Kasumi-1 (cell line): ENCODE data around the gene PCDHGA8.
"Not testable (repeated sequence)": the region's sequence is repeated elsewhere in the genome, so short reads cannot be mapped to it uniquely, and the experiment has no call there.

Experiments
- DNase-seq, 2 experiments: peaks; one replicate each; lab custom pipeline; 2025; lab: John Stamatoyannopoulos, UW

Gene PCDHGA8

DNA sequence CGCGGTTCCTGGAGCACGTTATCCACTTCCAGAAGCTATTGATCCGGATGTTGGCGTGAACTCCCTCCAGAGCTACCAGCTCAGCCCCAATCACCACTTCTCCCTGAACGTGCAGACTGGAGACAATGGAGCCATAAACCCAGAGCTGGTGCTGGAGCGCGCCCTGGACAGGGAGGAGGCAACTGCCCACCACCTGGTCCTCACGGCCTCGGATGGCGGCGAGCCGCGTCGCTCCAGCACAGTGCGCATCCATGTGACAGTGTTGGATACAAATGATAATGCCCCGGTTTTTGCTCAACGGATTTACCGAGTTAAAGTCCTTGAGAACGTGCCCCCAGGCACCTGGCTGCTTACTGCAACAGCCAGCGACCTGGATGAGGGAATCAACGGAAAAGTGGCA, 11.0 kb downstream of the PCDHGA8 start:
- no peak for DNase-seq

DNA sequence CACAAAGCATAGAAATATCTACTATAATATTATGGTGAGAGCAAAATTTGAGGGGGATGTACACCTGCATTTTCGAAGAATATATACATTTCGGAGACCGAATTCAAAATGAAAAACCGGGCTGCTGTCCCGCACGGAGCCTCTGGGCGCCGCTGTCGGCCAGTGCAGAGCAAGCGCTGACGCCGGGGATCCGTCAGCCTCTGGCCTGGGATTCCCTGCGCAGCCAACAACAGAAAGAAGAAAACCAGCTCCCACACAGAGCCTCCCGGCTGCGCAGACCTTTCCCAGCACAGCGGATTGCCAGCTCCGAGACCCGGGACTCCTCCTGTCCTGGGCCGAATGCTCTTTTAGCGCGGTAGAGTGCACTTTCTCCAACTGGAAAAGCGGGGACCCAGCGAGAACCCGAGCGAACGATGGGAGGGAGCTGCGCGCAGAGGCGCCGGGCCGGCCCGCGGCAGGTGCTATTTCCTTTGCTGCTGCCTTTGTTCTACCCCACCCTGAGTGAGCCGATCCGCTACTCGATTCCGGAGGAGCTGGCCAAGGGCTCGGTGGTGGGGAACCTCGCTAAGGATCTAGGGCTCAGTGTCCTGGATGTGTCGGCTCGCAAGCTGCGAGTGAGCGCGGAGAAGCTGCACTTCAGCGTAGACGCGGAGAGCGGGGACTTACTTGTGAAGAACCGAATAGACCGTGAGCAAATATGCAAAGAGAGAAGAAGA, 15.5 kb downstream of the PCDHGA8 start, which contains the start of gene PCDHGB6:
PCDHGB6 (plus strand) TSS at position 232 of the 716 bp plus-strand sequence; CDS start at position 414, 182 bp downstream.
- not testable (repeated sequence) for DNase-seq

DNA sequence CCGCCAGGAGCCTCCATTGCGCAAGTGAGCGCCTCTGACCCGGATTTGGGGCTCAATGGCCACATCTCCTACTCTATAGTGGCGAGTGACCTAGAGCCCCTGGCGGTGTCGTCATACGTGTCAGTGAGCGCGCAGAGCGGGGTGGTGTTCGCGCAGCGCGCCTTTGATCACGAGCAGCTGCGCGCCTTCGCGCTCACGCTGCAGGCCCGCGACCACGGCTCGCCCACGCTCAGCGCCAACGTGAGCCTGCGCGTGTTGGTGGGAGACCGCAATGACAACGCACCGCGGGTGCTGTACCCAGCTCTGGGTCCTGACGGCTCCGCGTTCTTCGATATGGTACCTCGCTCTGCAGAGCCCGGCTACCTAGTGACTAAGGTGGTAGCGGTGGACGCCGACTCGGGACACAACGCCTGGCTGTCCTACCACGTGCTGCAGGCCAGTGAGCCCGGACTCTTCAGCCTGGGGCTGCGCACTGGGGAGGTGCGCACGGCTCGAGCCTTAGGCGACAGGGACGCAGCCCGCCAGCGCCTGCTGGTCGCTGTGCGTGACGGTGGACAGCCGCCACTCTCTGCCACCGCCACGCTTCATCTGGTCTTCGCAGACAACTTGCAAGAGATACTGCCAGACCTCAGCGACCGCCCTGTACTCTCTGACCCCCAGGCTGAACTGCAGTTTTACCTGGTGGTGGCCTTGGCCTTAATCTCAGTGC, 17.3 kb downstream of the PCDHGA8 start:
- DNase-seq, result no peak

DNA sequence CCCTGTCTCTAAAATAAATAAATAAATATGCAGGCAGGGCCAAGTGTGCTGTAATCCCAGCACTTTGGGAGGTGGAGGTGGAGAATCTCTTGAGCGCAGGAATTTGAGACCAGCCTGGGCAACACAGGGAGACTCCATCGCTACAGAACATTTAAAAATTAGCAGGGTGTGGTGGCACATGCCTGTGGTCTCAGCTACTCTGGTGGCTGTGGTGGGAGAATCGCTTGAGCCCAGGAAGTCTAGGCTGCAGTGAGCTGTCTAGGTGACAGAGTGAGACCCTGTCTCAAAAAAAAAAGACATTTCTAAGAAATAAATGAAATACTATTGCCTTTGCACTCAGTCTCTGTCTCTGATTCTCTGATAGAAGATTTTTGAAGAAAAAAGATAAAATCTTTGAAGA, 19.1 kb downstream of the PCDHGA8 start:
- DNase-seq, result no peak

DNA sequence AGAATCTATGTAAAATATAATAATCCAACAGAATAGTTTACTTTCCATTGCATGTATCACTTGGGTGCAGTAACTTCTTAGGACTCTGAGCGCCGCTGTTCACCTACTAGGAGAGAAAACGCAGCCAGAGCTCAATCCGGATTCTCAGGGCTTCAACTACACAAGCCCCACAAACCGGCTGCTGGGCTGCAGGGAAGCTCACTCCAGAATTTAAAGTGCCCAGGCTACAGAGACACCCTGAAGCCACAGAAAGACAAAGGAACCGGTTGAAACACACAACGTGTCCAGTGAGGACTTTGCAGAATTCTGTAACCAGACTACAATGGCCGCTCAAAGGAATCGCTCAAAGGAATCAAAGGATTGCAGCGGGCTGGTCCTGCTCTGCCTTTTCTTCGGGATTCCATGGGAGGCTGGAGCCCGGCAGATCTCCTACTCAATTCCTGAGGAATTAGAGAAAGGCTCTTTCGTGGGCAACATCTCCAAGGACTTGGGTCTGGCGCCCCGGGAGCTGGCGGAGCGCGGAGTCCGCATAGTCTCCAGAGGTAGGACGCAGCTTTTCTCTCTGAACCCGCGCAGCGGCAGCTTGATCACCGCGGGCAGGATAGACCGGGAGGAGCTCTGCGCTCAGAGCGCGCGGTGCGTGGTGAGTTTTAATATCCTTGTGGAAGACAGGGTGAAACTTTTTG, 20.6 kb downstream of the PCDHGA8 start, which contains the start of gene PCDHGA10:
PCDHGA10 (plus strand) TSS at position 134 of the 686 bp plus-strand sequence; CDS start at position 323, 189 bp downstream.
- DNase-seq, result peak; percentile 83 to 88

DNA sequence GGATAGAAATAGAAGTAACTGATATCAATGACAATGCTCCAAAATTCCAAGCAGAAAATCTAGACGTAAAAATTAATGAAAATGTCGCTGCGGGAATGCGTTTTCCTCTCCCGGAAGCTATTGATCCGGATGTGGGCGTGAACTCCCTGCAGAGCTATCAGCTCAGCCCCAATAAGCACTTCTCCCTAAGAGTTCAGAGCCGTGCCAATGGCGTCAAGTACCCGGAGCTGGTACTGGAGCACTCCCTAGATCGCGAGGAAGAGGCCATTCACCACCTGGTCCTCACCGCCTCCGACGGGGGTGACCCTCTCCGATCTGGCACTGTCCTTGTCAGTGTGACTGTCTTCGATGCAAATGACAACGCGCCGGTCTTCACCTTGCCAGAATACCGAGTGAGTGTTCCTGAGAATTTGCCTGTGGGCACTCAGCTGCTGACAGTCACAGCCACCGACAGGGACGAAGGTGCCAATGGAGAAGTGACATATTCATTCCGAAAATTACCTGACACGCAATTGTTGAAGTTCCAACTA, 21.2 kb downstream of the PCDHGA8 start:
- DNase-seq, result peak in 1 of 2 experiments; percentile 9

DNA sequence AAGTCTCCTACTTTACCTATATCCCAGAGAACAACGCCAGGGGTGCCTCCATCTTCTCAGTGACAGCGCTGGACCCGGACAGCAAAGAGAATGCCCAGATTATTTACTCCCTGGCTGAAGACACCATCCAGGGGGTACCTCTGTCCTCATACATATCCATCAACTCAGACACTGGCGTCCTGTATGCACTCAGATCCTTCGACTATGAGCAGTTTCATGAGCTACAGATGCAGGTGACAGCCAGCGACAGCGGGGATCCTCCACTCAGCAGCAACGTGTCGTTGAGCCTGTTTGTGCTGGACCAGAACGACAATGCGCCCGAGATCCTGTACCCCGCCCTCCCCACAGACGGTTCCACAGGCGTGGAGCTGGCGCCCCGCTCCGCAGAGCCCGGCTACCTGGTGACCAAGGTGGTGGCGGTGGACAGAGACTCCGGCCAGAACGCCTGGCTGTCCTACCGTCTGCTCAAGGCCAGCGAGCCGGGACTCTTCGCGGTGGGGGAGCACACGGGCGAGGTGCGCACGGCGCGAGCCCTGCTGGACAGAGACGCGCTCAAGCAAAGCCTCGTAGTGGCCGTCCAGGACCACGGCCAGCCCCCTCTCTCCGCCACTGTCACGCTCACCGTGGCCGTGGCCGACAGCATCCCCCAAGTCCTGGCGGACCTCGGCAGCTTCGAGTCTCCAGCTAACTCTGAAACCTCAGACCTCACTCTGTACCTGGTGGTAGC, 22.3 kb downstream of the PCDHGA8 start:
- DNase-seq, result not testable (repeated sequence)

DNA sequence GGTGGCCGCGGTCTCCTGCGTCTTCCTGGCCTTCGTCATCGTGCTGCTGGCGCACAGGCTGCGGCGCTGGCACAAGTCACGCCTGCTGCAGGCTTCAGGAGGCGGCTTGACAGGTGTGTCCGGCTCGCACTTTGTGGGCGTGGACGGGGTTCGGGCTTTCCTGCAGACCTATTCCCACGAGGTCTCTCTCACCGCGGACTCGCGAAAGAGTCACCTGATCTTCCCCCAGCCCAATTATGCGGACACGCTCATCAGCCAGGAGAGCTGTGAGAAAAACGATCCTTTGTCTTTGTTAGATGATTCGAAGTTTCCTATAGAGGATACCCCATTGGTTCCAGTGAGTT, 22.8 kb downstream of the PCDHGA8 start:
- DNase-seq, result not testable (repeated sequence)

DNA sequence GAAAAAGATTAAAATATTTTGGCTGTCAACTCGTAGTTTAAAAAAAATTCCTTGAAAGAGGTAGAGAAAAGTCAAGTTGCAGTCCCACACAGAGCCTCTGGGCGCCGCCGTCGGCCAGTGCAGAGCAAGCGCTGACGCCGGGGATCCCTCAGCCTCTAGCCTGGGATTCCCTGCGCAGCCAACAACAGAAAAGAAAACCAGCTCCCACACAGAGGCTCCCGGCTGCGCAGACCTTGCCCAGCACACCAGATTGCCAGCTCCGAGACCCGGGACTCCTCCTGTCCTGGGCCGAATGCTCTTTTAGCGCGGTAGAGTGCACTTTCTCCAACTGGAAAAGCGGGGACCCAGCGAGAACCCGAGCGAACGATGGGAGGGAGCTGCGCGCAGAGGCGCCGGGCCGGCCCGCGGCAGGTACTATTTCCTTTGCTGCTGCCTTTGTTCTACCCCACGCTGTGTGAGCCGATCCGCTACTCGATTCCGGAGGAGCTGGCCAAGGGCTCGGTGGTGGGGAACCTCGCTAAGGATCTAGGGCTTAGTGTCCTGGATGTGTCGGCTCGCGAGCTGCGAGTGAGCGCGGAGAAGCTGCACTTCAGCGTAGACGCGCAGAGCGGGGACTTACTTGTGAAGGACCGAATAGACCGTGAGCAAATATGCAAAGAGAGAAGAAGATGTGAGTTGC, 25.2 kb downstream of the PCDHGA8 start, which contains the start of gene PCDHGB7:
PCDHGB7 (plus strand) TSS at position 184 of the 679 bp plus-strand sequence; CDS start at position 367, 183 bp downstream.
- DNase-seq, result not testable (repeated sequence)

DNA sequence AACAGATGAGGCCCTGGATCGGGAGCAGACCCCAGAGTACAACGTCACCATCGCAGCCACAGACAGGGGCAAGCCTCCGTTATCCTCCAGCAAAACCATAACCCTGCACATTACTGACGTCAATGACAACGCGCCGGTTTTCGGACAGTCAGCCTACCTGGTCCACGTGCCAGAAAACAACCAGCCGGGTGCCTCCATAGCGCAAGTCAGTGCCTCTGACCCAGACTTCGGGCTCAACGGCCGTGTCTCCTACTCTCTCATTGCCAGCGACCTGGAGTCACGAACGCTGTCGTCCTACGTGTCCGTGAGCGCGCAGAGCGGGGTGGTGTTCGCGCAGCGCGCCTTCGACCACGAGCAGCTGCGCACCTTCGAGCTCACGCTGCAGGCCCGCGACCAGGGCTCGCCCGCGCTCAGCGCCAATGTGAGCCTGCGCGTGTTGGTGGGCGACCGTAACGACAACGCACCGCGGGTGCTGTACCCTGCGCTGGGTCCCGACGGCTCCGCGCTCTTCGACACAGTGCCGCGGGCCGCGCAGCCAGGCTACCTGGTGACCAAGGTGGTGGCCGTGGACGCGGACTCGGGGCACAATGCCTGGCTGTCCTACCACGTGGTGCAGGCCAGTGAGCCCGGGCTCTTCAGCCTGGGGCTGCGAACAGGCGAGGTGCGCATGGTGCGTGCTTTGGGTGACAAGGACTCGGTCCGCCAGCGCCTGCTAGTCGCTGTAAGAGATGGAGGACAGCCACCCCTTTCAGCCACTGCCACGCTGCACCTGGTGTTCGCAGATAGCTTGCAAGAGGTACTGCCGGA, 26.8 kb downstream of the PCDHGA8 start:
- no peak for DNase-seq

DNA sequence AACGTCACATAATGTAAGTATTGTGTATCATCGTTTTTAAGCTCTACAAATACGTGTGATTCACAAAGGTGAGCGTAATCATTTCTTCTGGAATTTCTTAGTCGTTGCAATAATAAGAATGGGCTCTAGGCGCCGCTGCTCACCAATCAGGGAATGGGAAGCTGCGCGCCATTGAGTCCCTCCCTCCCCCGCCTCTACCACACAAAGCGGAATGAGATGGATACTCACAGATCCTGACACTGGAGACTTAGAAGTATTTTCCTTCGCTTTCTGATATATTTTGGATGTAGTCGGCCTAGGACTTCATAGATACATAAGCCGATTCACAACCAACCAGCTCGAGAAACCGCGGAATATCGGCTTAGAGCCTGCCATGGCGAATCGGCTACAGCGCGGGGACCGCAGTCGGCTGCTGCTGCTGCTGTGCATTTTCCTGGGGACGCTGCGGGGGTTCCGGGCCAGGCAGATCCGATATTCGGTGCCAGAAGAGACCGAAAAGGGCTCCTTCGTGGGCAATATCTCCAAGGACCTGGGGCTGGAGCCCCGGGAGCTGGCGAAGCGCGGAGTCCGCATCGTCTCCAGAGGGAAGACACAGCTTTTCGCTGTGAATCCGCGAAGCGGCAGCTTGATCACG, 28.5 kb downstream of the PCDHGA8 start, which contains the start of gene PCDHGA11:
PCDHGA11 (plus strand) TSS at position 197 of the 634 bp plus-strand sequence; CDS start at position 374, 177 bp downstream.
- DNase-seq, result no peak

DNA sequence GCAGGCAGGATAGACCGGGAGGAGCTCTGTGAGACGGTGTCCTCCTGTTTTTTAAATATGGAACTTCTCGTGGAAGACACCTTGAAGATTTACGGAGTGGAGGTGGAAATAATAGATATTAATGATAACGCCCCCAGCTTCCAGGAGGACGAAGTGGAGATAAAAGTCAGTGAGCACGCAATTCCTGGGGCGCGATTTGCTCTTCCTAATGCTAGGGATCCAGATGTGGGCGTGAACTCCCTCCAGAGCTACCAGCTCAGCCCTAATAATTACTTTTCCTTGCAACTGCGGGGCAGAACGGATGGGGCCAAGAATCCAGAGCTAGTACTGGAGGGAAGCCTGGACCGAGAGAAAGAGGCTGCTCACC, 29.0 kb downstream of the PCDHGA8 start:
- no peak for DNase-seq

DNA sequence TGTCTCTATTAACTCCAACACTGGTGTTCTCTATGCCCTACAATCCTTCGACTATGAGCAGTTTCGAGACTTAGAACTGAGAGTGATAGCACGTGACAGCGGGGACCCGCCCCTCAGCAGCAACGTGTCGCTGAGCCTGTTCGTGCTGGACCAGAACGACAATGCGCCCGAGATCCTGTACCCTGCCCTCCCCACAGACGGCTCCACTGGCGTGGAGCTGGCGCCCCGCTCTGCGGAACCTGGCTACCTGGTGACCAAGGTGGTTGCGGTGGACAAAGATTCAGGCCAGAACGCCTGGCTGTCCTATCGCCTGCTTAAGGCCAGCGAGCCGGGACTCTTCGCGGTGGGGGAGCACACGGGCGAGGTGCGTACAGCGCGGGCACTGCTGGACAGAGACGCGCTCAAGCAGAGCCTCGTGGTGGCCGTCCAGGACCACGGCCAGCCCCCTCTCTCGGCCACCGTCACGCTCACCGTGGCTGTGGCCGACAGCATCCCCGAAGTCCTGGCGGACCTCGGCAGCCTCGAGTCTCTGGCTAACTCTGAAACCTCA, 30.4 kb downstream of the PCDHGA8 start:
- DNase-seq, result no peak

DNA sequence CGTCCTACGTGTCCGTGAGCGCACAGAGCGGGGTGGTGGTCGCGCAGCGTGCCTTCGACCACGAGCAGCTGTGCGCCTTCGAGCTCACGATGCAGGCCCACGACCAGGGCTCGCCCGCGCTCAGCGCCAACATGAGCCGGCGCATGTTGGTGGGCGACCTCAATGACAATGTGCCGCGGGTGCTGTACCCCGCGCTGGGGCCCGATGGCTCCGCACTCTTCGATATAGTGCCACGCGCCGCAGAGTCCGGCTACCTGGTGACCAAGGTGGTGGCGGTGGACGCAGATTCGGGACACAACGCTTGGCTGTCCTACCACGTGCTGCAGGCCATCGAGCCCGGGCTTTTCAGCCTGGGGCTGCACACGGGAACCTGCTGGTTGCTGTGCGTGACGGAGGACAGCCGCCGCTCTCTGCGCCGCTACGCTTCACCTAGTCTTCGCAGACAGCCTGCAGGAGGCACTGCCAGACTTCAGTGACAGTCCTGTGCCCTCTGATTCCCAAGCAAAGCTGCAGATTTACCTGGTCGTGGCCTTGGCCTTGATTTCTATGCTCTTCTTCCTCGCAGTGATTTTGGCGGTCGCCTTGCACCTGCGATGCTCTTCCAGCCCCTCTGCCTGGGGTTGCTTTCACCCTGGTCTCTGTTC, 35.5 kb downstream of the PCDHGA8 start:
- DNase-seq, result no peak

DNA sequence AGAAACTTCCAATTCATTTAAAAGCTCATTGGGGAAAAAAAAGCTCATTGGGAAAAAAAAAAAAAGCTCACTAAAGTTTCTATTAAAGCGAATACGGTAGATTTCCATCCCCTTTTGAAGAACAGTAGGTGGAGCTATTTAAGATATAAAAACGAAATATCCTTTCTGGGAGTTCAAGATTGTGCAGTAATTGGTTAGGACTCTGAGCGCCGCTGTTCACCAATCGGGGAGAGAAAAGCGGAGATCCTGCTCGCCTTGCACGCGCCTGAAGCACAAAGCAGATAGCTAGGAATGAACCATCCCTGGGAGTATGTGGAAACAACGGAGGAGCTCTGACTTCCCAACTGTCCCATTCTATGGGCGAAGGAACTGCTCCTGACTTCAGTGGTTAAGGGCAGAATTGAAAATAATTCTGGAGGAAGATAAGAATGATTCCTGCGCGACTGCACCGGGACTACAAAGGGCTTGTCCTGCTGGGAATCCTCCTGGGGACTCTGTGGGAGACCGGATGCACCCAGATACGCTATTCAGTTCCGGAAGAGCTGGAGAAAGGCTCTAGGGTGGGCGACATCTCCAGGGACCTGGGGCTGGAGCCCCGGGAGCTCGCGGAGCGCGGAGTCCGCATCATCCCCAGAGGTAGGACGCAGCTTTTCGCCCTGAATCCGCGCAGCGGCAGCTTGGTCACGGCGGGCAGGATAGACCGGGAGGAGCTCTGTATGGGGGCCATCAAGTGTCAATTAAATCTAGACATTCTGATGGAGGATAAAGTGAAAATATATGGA, 38.1 kb downstream of the PCDHGA8 start, which contains the start of gene PCDHGA12:
PCDHGA12 (plus strand) TSS at position 176 of the 782 bp plus-strand sequence; CDS start at position 429, 253 bp downstream.
- DNase-seq, result no peak

DNA sequence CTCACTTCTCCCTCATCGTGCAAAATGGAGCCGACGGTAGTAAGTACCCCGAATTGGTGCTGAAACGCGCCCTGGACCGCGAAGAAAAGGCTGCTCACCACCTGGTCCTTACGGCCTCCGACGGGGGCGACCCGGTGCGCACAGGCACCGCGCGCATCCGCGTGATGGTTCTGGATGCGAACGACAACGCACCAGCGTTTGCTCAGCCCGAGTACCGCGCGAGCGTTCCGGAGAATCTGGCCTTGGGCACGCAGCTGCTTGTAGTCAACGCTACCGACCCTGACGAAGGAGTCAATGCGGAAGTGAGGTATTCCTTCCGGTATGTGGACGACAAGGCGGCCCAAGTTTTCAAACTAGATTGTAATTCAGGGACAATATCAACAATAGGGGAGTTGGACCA, 38.9 kb downstream of the PCDHGA8 start:
- DNase-seq, result no peak

DNA sequence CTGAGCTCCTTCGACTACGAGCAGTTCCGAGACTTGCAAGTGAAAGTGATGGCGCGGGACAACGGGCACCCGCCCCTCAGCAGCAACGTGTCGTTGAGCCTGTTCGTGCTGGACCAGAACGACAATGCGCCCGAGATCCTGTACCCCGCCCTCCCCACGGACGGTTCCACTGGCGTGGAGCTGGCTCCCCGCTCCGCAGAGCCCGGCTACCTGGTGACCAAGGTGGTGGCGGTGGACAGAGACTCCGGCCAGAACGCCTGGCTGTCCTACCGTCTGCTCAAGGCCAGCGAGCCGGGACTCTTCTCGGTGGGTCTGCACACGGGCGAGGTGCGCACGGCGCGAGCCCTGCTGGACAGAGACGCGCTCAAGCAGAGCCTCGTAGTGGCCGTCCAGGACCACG, 39.9 kb downstream of the PCDHGA8 start:
- DNase-seq, result not testable (repeated sequence)

DNA sequence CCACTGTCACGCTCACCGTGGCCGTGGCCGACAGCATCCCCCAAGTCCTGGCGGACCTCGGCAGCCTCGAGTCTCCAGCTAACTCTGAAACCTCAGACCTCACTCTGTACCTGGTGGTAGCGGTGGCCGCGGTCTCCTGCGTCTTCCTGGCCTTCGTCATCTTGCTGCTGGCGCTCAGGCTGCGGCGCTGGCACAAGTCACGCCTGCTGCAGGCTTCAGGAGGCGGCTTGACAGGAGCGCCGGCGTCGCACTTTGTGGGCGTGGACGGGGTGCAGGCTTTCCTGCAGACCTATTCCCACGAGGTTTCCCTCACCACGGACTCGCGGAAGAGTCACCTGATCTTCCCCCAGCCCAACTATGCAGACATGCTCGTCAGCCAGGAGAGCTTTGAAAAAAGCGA, 40.3 kb downstream of the PCDHGA8 start:
- DNase-seq, result not testable (repeated sequence)
